Cortex of kidney (tissue), 1 donor: ENCODE results near the gene LYSET.
"Not testable (repeated sequence)": the region's sequence is repeated elsewhere in the genome, so short reads cannot be mapped to it uniquely, and the experiment has no call there.

Experiments used
- DNase-seq: peaks from one replicate; lab custom pipeline; 2025; lab: John Stamatoyannopoulos, UW

Gene LYSET

DNA sequence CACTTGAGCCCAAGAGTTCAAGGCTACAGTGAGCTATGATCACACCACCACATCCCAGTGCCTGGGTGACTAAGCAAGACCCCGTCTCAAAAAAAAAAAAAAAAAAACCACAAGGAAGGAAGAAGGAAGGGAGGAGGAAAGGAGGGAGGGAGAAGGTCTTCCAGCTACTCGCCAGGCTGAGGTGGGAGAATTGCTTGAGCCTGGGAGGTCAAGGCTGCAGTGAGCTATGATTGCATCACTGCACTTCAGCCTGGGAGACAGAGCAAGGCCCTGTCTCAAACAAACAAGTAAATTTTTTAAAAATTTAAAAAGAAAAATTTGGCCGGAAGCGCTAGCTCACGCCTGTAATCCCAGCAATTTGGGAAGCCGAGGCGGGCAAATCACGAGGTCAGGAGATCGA, 16.5 kb upstream of the LYSET start:
- DNase-seq, result not testable (repeated sequence)

DNA sequence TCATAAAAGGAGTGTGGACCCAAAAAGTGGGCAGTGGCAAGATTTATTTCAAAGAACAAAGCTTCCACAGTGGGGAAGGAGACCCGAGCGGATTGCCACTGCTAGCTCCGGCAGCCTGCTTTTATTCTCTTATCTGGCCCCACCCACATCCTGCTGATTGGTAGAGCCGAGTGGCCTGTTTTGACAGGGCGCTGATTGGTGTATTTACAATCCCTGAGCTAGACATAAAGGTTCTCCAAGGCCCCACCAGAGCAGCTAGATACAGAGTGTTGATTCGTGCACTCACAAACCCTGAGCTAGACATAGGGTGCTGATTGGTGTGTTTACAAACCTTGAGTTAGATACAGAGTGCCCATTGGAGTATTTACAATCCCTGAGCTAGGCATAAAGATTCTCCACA, 15.5 kb upstream of the LYSET start:
- DNase-seq, result not testable (repeated sequence)

GRCh38 chr14:93170141-93170540, 15.0 kb upstream of the LYSET start:
- DNase-seq, result not testable (repeated sequence)

DNA sequence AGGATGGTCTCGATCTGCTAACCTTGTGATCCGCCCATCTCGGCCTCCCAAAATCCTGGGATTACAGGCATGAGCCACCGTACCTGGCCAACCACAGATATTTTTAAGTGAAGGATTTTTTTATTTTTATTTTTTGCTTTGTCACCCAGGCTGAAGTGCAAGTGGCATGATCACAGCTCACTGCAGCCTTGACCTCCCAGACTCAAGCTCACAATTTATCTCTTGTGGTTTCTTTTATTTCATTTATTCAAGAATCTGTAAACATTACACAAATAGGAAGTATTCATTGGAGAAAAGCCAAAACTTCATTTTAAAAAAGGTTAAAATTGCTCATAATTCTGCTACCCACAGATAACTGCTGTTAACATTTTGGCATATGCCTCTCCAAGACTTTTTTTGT, 13.7 kb upstream of the LYSET start:
- no peak for DNase-seq

DNA sequence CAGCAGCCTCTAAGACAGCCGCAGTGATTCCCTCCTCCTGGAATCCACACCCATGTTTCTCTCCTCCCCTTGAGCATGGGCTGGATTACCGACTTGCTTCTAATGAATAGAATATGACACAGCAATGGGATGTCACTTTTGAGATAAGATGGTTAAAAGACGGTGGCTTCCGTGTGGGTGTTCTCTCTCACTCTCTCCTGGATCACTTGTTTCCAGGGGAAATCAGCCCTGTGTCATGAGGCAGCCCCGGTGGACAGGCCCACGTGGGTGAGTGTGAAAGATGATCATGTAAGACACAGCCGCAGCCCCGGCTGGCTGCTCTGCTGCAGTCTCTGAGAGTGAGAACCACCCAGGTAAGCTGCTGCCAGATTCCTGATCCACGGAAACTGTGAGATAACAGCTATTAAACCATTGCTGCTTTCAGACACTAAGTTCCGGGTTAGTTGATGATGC, 11.1 kb upstream of the LYSET start:
- DNase-seq, result no peak

DNA sequence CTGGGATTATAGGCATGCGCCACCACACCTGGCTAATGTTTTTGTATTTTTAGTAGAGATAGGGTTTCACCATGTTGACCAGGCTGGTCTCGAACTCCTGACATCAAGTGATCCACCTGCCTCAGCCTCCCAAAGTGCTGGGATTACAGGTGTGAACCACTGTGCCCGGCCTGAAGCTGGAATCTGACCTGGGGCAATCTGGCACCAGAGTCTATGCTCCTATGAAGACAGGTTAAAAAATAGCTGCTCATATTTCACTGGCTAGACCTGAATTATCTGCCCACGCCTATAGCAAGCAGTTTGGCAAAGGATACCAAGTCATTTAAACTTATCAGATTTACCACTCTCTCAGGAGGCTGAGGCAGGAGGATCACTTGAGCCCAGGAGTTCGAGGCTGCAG, 10.4 kb upstream of the LYSET start:
- DNase-seq, result not testable (repeated sequence)

DNA sequence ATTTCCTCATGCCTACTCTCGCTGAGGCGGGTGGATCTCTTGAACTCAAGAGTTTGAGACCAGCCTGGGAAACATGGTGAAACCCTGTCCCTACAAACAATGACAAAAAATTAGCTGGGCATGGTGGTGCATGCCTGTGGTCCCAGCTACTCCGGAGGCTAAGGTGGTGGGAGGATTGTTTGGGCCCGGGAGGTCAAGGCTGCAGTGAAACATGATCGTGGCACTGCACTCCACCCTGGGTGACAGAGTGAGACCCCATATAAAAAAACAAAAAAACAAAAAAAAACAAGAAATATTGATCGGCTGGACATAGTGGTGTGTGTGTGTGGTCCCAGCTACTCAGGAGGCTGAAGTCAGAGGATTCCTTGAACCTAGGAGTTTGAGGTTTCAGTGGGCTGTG, 9.6 kb upstream of the LYSET start:
- DNase-seq, result no peak

DNA sequence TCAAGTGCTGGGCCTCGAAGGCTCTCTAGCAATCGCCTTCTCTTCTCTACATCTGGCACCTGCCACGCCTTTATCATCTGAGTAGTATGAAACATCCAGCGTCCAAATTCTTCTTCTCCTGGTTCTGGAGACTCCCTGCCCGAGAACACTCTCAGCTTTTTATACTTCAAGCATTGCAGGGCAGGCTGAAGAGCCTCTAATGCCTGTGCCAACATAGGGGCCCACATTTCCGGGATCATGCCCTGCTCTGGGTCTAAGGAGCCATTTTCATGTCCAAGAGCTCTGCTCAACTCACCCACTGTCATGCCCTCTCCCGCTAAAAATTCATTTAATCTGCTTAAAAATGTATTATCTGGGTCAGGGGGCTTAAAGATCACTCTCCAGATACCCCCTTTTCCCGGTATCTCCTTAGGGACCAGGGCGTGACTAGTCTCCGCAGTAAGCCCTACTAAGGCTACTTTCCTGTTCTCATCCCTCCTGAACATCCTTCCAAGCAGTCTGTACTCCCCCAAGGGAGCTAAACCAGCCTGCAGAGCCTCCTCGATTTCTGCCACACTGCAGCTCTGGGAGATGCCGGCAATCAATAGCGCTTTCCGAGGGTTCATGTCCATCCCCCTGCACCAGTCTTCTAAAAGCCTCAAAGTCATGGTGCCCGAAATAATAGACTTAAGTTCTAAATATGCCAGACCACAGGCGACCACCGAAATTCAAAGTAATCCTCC, 1.4 kb upstream of the LYSET start:
- DNase-seq, result no peak

GRCh38 chr14:93185349-93185720, 218 bp downstream of the LYSET start:
- DNase-seq, result no peak

GRCh38 chr14:93186466-93186865, 1.3 kb downstream of the LYSET start:
- DNase-seq, result no peak

- DNase-seq, result no peak
Measured at GRCh38 chr14:93186956-93187355, 1.8 kb downstream of the LYSET start.

GRCh38 chr14:93195316-93195999, 10.3 kb downstream of the LYSET start:
- no peak for DNase-seq

DNA sequence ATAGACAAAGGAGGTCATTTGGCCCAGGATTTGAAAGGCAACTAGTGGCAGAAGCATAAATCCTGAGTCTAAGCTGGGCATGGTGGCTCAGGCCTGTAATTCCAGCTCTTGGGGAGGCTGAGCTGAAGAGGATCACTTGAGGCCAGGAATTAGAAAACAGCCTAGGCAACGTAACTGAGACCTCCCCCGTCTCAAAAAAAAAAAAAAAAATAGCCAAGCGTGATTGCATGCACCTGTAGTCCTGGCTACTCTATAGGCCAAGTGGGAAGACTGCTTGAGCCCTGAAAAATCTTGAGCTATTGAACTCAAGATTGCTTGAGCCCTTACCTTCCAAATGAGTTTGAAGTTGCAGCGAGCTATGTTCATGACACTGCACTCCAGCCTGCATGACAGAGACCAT, 13.9 kb downstream of the LYSET start:
- no peak for DNase-seq

GRCh38 chr14:93200553-93200952, 15.4 kb downstream of the LYSET start:
- DNase-seq, result no peak

DNA sequence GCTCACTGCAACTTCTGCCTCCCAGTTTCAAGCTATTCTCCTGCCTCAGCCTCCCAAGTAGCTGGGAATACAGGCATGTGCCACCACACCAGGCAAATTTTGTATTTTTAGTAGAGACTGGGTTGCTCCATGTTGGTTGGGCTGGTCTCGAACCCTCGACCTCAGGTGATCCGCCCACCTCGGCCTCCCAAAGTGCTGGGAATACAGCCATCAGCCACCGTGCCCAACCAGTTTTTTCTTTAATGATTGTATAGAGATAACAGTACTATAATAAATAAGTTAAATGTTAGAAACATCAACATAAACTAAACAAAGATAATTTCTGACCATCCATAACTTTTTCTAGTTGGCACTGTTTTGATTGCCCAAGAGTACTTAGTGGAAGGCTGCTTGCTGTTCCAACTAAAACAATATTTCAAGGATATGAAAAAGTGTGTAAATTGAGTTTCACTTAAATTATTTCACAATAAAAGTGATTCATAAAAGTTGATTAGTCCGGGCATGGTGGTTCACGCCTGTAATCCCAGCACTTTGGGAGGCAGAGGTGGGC, 16.1 kb downstream of the LYSET start:
- no peak for DNase-seq

DNA sequence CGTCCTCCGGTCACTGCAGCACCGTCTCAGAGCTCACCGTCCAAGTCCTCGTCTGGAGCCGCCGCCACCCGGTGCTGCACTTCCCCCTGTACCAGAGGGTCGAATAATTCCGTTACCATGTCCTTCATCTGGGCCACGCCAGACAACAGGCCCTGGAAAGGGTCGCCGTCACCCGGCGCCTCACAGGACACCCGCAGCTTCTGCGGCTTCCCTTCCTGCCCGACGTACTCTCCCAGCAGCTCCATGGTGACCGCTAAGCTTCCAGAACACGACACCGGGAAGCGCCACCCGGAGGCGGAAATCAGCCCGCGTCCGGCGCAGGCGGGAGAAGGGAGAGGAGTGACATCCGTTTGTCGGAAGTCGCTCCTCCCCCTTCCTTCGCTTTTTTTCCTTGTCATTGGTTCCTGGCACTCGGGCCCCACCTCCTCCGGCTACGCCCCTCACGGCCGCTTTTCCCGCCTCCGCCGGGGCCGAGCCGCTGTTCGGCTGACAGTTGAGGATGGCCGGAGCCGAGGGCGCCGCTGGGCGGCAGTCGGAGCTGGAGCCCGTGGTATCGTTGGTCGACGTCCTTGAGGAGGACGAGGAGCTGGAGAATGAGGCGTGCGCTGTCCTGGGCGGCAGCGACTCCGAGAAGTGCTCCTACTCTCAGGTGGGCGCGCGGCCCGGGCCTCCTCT, 21.8 kb downstream of the LYSET start, which contains the start of the genes GON7 and UBR7:
GON7 (minus strand) TSS at position 273 of the 675 bp plus-strand sequence; CDS start at position 245, 28 bp downstream.
UBR7 (plus strand) TSS at position 464 of the 675 bp plus-strand sequence; CDS start at position 500, 36 bp downstream.
- DNase-seq, result peak; percentile 38

GRCh38 chr14:93207468-93208308, 22.6 kb downstream of the LYSET start:
- DNase-seq, result no peak

GRCh38 chr14:93212432-93212831, 27.3 kb downstream of the LYSET start:
- no peak for DNase-seq

GRCh38 chr14:93214598-93214997, 29.5 kb downstream of the LYSET start:
- DNase-seq, result no peak

- DNase-seq, result no peak
Measured at GRCh38 chr14:93219103-93219726, 34.1 kb downstream of the LYSET start.

GRCh38 chr14:93220509-93220908, 35.4 kb downstream of the LYSET start:
- no peak for DNase-seq
